DND-41 (cell line): Measurements from ENCODE around the gene ITGB7.

Experiments
- ATAC-seq: fragments of 200-7000 bp; cut with Tn5 transposase; 3 replicates; pipeline ENCODE4 v1.9.1; 2021; ENCODE audit warnings: low read depth; ENCODE audit not compliant: insufficient read depth
- DNase-seq: peaks from one replicate; pipeline ENCODE4 v3.0.0-alpha.2; 2020
- H2AFZ ChIP-seq: 2 replicates; pipeline ENCODE4 v1.6.0; 2012; ENCODE audit warnings: low read depth, low read length
- H3K27ac ChIP-seq: 2 replicates; pipeline ENCODE4 v1.5.1; 2012; ENCODE audit warnings: low read length, inconsistent platforms
- H3K27me3 ChIP-seq: fragments of 200-600 bp; sonication (generic); 2 replicates; pipeline ENCODE4 v1.6.0; 2012; ENCODE audit warnings: low read length, mild to moderate bottlenecking, inconsistent platforms; ENCODE audit not compliant: insufficient read depth, poor library complexity
- H3K36me3 ChIP-seq: 2 replicates; pipeline ENCODE4 v1.5.1; 2012; ENCODE audit warnings: low read length, inconsistent platforms; ENCODE audit not compliant: insufficient read depth
- H3K4me1 ChIP-seq: 2 replicates; pipeline ENCODE4 v1.5.1; 2012; ENCODE audit warnings: mild to moderate bottlenecking, low read length; ENCODE audit not compliant: insufficient read depth
- H3K4me2 ChIP-seq: 2 replicates; pipeline ENCODE4 v1.6.0; 2012; ENCODE audit warnings: mild to moderate bottlenecking, moderate library complexity, low read length, inconsistent platforms; ENCODE audit not compliant: insufficient read depth
- H3K4me3 ChIP-seq, 2 experiments: fragments of 200-600 bp in 1 of 2; shearing (Covaris generic) in 1 of 2; 2 replicates each; pipeline ENCODE4 v1.5.1; 2012 to 2016; ENCODE audit warnings: inconsistent platforms in 2 of 2, low read length in 2 of 2, mild to moderate bottlenecking in 2 of 2, low read depth in 1 of 2, moderate library complexity in 1 of 2
- H3K79me2 ChIP-seq: 2 replicates; pipeline ENCODE4 v1.6.0; 2012; ENCODE audit warnings: low read length, inconsistent platforms; ENCODE audit not compliant: insufficient read depth
- H3K9ac ChIP-seq: 2 replicates; pipeline ENCODE4 v1.6.0; 2012; ENCODE audit warnings: low read depth, mild to moderate bottlenecking, inconsistent platforms, low read length, moderate library complexity
- H3K9me3 ChIP-seq: 2 replicates; pipeline ENCODE4 v1.5.1; 2012; ENCODE audit warnings: low read length, moderate library complexity, mild to moderate bottlenecking, inconsistent platforms; ENCODE audit not compliant: insufficient read depth, severe bottlenecking
- H4K20me1 ChIP-seq: 2 replicates; pipeline ENCODE4 v1.6.0; 2012; ENCODE audit warnings: low read length; ENCODE audit not compliant: insufficient read depth
- EZH2 ChIP-seq: IDR thresholded peaks from 3 replicates; pipeline ENCODE4 v1.6.1; 2012; ENCODE audit warnings: borderline replicate concordance, low read depth, mild to moderate bottlenecking, moderate library complexity, low read length, inconsistent platforms; ENCODE audit not compliant: severe bottlenecking
- TF ChIP-seq, protein P1 (sequence below): IDR thresholded peaks from 2 replicates; pipeline ENCODE4 v1.5.1; 2012; ENCODE audit warnings: borderline replicate concordance, low read length, moderate library complexity, mild to moderate bottlenecking; ENCODE audit not compliant: poor library complexity, severe bottlenecking; ENCODE audit errors: extremely low read depth

Gene ITGB7

GRCh38 chr12:53239643-53240258 is 32.7 kb upstream of the ITGB7 start:
- no peak for DNase-seq
- Histone ChIP-seq H2AFZ (no peak overlapping the region), H3K27ac (no peak overlapping the region)

GRCh38 chr12:53236443-53237111 is 29.5 kb upstream of the ITGB7 start:
- Histone ChIP-seq H3K79me2 (no peaks in the 10 kb centered on the region), H2AFZ (no peak overlapping the region), H3K4me3 (no peak overlapping the region), H3K36me3 (no peaks in the 10 kb centered on the region), H3K9ac (no peak overlapping the region), H3K4me1 (peaks cover 23% of the 10 kb centered on the region), H3K9me3 (no peaks in the 10 kb centered on the region), H3K27ac (no peak overlapping the region), H4K20me1 (no peaks in the 10 kb centered on the region), H3K27me3 (no peaks in the 10 kb centered on the region), H3K4me2 (no peak overlapping the region)
- ATAC-seq, result no peak
- no peak for TF ChIP-seq EZH2
- TF ChIP-seq, protein P1, sequence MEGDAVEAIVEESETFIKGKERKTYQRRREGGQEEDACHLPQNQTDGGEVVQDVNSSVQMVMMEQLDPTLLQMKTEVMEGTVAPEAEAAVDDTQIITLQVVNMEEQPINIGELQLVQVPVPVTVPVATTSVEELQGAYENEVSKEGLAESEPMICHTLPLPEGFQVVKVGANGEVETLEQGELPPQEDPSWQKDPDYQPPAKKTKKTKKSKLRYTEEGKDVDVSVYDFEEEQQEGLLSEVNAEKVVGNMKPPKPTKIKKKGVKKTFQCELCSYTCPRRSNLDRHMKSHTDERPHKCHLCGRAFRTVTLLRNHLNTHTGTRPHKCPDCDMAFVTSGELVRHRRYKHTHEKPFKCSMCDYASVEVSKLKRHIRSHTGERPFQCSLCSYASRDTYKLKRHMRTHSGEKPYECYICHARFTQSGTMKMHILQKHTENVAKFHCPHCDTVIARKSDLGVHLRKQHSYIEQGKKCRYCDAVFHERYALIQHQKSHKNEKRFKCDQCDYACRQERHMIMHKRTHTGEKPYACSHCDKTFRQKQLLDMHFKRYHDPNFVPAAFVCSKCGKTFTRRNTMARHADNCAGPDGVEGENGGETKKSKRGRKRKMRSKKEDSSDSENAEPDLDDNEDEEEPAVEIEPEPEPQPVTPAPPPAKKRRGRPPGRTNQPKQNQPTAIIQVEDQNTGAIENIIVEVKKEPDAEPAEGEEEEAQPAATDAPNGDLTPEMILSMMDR, result no peak
- no peak for DNase-seq

More at GRCh38 chr12:53239643-53240258, 32.7 kb upstream of the ITGB7 start:
- Histone ChIP-seq H3K9me3 (no peaks in the 10 kb centered on the region), H3K27me3 (peaks cover 12% of the 10 kb centered on the region), H3K4me2 (no peak overlapping the region), H3K9ac (no peak overlapping the region), H3K79me2 (no peaks in the 10 kb centered on the region), H3K4me3 (no peak overlapping the region), H4K20me1 (no peaks in the 10 kb centered on the region), H3K4me1 (no peaks in the 10 kb centered on the region), H3K36me3 (no peaks in the 10 kb centered on the region)
- ATAC-seq, result no peak
- no peak for TF ChIP-seq EZH2
- TF ChIP-seq, protein P1, result no peak

GRCh38 chr12:53235742-53236442 is 28.8 kb upstream of the ITGB7 start:
- H3K4me3 ChIP-seq, result no peak overlapping the region
- H3K9ac ChIP-seq, result no peak overlapping the region
- no peaks in the 10 kb centered on the region for H4K20me1 ChIP-seq
- TF ChIP-seq EZH2, result no peak
- TF ChIP-seq, protein P1, result no peak
- no peak for DNase-seq
- H3K27ac ChIP-seq, result no peak overlapping the region
- H2AFZ ChIP-seq, result no peak overlapping the region
- no peaks in the 10 kb centered on the region for H3K36me3 ChIP-seq
- H3K27me3 ChIP-seq, result no peaks in the 10 kb centered on the region
- ATAC-seq, result no peak
- no peak overlapping the region for H3K4me2 ChIP-seq
- H3K79me2 ChIP-seq, result no peaks in the 10 kb centered on the region
- H3K4me1 ChIP-seq, result peaks cover 26% of the 10 kb centered on the region
- no peaks in the 10 kb centered on the region for H3K9me3 ChIP-seq
